HG03064 (cell line): ENCODE measurements around the gene RANBP2.

Source experiments
- ATAC-seq: cut with Tn5 transposase; IDR thresholded peaks from one replicate; pipeline ENCODE4 v1.9.1; 2021; ENCODE audit warnings: low read depth; ENCODE audit not compliant: unreplicated experiment

RANBP2 gene

GRCh38 chr2:108833219-108833618 lies 113.9 kb downstream of the RANBP2 start:
- ATAC-seq, result no peak

- no peak for ATAC-seq
Observed at GRCh38 chr2:108834620-108835019, 115.3 kb downstream of the RANBP2 start.

- ATAC-seq, result no peak
Observed at GRCh38 chr2:108835040-108835439, 115.8 kb downstream of the RANBP2 start.
